Cardiac muscle cell (in vitro differentiated cells and primary cell): ENCODE results near the gene MRPS27. TPM values are rescaled to one million over a fixed set of nuclear protein-coding genes. Genes with fewer than 3 reads are reported as not detected.
A peak's percentile ranks its signal among the peaks of the same experiment; 100 is the strongest.
"Not testable (repeated sequence)": the region's sequence is repeated elsewhere in the genome, so short reads cannot be mapped to it uniquely, and the experiment has no call there.

Experiments used
- DNase-seq, 2 donors: peaks; one replicate each; pipeline versions ENCODE4 v3.0.0 to v3.0.0-alpha.2; 2010 to 2017; ENCODE audit warnings: low read depth in 1 of 2, low spot score in 1 of 2
- H3K27ac ChIP-seq: fragments of 200-600 bp; sonication (generic); 2 replicates; pipeline ENCODE4 v1.5.1; 2016
- H3K27me3 ChIP-seq: fragments of 200-600 bp; sonication (generic); 2 replicates; pipeline ENCODE4 v1.6.0; 2016; ENCODE audit warnings: control low read depth
- H3K36me3 ChIP-seq: fragments of 200-600 bp; sonication (generic); 2 replicates; pipeline ENCODE4 v1.5.1; 2016; ENCODE audit warnings: control low read depth
- H3K4me1 ChIP-seq: fragments of 200-600 bp; sonication (generic); 2 replicates; pipeline ENCODE4 v1.8.1; 2017; ENCODE audit warnings: low read depth, mild to moderate bottlenecking, mixed run types
- H3K4me3 ChIP-seq: fragments of 200-600 bp; sonication (generic); 2 replicates; pipeline ENCODE4 v1.5.1; 2016; ENCODE audit warnings: mild to moderate bottlenecking
- H3K9me3 ChIP-seq: fragments of 200-600 bp; sonication (generic); 2 replicates; pipeline ENCODE4 v1.5.1; 2017; ENCODE audit warnings: low read depth, mild to moderate bottlenecking, control low read depth
- CTCF ChIP-seq: IDR thresholded peaks from 2 replicates; pipeline ENCODE4 v1.5.1; 2012; ENCODE audit warnings: low read depth, mild to moderate bottlenecking, low read length
- polyA plus RNA-seq: library from polyadenylated mRNA; unstranded; fragments of >200 nt; fragmentation: Nextera tagmentation; extraction: Ambion mirVana; gene quantifications from 2 replicates; pipeline ENCODE4 v1.2.1, GENCODE V29; 2016
- total RNA-seq: library from RNA; depleted of rRNA; stranded (reverse); fragments of >200 nt; gene quantifications from 2 replicates; pipeline ENCODE4 v1.2.3, GENCODE V29; 2016

MRPS27 gene
- total and polyA plus RNA-seq, 2 experiments from 2014 or later: 58.1 to 64.1 TPM

DNA sequence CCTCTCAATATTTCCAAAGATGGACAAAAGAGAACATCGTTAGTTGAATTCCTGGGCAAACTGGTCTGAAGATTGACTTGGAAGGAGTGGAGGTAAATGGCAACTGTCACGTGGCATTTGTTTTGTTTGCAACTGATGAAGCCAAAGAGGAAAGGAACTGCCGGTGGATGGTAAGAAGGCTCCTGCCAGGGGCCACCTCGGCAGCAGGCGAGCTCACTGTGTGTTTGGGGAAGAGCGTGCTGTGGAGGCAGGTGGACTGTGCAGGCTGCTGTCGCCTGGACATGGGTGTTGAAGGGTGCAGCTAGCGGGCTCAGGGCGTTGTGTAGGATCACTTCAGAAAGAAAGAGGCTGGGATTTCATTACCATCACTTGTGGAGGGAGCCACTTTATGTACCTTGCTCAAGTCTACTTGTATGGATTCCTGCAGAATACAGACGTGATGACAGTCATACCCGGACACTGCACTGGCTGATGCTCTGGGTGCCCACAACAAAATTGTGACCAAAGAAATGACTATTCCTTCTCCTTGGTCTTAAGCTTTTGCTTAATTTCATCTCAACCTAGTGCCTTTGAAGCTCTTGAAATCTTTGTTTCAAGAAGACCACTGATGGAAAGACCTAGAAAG is 140.1 kb downstream of the MRPS27 start:
- no peaks in the 10 kb centered on the region for H3K9me3 ChIP-seq
- TF ChIP-seq CTCF: no peak
- H3K27ac ChIP-seq: no peak overlapping the region
- H3K4me3 ChIP-seq: no peak overlapping the region
- no peaks in the 10 kb centered on the region for H3K27me3 ChIP-seq
- no peaks in the 10 kb centered on the region for H3K4me1 ChIP-seq
- DNase-seq: no peak
- no peaks in the 10 kb centered on the region for H3K36me3 ChIP-seq

GRCh38 chr5:72179028-72179815 is 140.8 kb downstream of the MRPS27 start:
- DNase-seq: peak in 1 of 2 donors; percentile 94
- Histone ChIP-seq H3K27me3 (no peaks in the 10 kb centered on the region), H3K27ac (no peak overlapping the region), H3K4me1 (no peaks in the 10 kb centered on the region), H3K9me3 (no peaks in the 10 kb centered on the region), H3K36me3 (no peaks in the 10 kb centered on the region), H3K4me3 (no peak overlapping the region)
- no peak for TF ChIP-seq CTCF

- no peak for TF ChIP-seq CTCF
- H3K36me3 ChIP-seq: no peaks in the 10 kb centered on the region
- H3K4me1 ChIP-seq: no peaks in the 10 kb centered on the region
- H3K9me3 ChIP-seq: no peaks in the 10 kb centered on the region
- no peak for DNase-seq
- no peak overlapping the region for H3K4me3 ChIP-seq
- H3K27me3 ChIP-seq: no peaks in the 10 kb centered on the region
- no peak overlapping the region for H3K27ac ChIP-seq
These were observed 142.5 kb downstream of the MRPS27 start for GRCh38 chr5:72177538-72177937.

DNA sequence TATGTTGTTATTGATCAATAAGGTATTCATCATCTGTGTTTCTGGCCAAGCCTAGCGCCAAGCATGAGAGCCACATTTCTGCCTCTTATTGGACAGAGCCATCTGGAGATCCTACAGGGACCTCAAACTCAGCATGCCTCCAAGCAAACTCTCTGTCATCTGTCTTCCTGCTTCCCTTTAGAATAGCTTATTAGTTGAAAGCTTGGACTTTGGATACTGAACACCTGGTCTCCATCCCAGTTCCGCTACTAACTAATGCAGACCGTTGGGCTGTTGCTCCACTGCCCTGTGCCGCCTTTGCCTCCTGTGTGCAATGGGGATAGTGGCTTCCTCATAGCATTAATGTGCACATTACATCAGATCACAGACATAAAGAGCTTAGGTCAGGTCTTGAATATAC is 147.3 kb downstream of the MRPS27 start:
- Histone ChIP-seq H3K4me1 (no peaks in the 10 kb centered on the region), H3K4me3 (no peak overlapping the region), H3K36me3 (no peaks in the 10 kb centered on the region), H3K9me3 (no peaks in the 10 kb centered on the region), H3K27me3 (no peaks in the 10 kb centered on the region), H3K27ac (no peak overlapping the region)
- no peak for DNase-seq
- no peak for TF ChIP-seq CTCF

DNA sequence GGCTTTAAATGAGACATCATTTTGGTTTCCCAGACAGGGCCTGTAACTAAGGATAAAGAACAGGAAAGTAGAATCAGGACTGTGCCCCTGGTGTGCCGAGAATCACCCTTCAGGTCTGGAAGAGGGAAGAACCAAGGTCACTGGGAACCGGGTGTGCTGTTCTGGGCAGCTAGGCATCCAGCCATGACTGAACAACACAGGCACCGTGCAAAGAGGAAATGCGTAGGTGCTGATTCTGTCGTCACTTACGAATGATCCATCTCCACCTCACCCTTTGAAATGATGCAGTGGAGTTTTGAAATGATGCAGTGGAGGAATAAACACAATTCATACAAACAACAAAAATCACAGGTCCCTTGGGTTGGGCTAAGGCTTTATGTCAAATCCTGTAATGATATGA is 148.4 kb downstream of the MRPS27 start:
- no peak overlapping the region for H3K27ac ChIP-seq
- H3K27me3 ChIP-seq: no peaks in the 10 kb centered on the region
- H3K4me1 ChIP-seq: peaks cover 6% of the 10 kb centered on the region
- no peak for TF ChIP-seq CTCF
- DNase-seq: no peak
- no peaks in the 10 kb centered on the region for H3K9me3 ChIP-seq
- H3K36me3 ChIP-seq: no peaks in the 10 kb centered on the region
- no peak overlapping the region for H3K4me3 ChIP-seq

DNA sequence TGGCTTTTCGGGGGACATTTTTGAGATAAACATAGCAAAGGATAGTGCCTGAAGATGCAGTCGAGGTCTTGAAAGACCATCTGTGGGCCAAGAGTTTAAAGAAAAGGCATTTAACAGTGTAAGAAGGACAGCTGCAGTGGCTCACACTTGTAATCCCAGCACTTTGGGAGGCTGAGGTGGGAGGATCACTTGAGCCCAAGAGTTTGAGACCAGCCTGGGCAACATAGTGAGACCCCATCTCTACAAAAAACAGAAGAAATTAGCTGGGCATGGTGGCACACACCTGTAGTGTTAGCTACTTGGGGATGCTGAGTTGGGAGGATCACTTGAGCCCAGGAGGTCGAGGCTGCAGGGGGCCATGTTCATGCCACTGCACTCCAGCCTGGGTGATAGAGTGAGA is 148.9 kb downstream of the MRPS27 start:
- peaks cover 11% of the 10 kb centered on the region for H3K4me1 ChIP-seq
- not testable (repeated sequence) for H3K4me3 ChIP-seq, H3K9me3 ChIP-seq, DNase-seq, H3K36me3 ChIP-seq, H3K27ac ChIP-seq, H3K27me3 ChIP-seq
